Inflammatory macrophage treated with lipopolysaccharide for 1 hour (primary cell): ENCODE results near the gene FGFRL1.

Experiments
- DNase-seq, 2 donors: peaks; one replicate each; pipeline ENCODE4 v3.0.0-alpha.2; 2020 to 2022

Gene FGFRL1, protein sequence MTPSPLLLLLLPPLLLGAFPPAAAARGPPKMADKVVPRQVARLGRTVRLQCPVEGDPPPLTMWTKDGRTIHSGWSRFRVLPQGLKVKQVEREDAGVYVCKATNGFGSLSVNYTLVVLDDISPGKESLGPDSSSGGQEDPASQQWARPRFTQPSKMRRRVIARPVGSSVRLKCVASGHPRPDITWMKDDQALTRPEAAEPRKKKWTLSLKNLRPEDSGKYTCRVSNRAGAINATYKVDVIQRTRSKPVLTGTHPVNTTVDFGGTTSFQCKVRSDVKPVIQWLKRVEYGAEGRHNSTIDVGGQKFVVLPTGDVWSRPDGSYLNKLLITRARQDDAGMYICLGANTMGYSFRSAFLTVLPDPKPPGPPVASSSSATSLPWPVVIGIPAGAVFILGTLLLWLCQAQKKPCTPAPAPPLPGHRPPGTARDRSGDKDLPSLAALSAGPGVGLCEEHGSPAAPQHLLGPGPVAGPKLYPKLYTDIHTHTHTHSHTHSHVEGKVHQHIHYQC

DNA sequence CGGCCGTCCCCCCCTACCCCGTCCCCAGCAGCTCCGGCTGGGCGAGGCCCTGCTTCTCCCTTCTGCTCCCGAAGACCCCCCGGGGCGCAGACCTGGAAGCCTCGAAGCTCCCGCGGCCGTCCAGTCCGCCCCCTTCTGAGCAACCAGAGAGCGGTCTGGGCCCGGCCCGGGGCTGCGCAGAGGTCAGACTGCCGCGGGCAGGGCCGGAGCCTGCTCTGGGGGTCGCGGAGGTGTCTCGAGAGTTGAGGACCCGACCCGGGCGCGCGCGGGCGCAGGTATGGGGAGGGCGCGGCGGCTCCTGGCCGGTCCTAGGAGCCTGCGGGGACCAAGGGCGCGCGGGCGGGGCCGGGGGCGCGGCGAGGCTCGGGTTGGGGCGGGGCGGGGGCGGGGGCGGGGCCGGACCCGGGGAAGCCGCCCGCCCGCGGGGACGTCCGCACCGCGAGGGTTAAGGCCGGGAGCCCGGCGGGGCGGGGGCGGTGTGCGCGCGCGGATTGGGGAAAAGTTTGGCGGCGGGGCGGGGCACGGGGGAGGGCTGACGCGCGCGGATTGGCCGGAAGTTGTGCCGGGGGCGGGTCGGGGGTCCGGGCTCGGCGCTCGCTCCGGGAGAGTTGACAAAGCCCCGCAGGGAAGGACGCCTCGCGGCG, at the start of gene FGFRL1:
TSS of gene FGFRL1 (plus strand) at position 605 of the 644 bp plus-strand sequence. CDS start 860 bp downstream, outside the sequence.
- peak; percentile 77 to 91 for DNase-seq

DNA sequence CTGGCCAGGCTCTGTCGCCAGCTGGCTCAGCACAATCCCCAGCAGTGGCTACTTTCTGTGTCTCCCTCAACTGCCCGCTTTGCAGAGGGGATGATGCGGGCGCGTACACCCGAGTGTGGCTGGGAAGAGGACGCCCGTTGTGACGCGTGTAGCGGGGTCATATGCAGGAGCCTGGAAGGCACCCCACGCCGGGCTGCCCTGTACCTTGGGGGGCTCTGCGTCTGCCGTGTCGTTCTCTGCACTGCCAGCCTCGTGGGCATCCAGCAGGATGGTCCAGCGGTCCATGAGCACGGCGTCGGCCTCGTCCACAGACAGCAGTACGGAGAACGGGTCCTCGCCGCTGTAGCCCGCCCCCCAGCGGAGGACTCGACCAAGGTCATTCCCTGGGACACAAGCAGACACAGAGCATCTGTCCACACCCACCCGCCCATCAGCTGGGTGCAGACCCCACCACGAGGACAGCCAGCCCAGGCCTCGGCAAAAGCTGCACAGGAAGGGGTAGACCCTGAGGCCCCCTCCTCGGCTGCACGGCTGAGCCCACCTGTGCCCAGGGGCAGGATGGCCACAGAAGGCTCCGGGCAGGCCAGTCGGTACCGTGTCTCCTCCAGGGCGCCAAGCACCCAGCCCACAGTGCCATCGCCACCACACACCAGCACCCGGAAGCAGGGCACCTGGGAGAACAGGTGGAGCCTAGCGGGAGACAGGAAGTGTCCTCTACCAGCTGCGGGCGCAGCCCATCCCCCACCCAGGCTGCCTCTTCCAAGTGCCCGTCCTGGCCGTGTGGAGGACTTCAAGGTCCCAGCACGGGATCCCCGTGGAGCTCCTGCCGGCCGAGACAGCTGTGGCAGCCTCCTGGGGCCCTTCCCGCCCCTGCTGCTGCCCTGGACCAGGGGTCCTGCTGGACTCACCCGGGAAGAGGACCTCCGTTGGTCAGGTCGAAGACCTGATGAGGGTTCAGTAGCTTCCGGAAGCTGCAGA, 48.9 kb upstream of the FGFRL1 start:
- DNase-seq: no peak

DNA sequence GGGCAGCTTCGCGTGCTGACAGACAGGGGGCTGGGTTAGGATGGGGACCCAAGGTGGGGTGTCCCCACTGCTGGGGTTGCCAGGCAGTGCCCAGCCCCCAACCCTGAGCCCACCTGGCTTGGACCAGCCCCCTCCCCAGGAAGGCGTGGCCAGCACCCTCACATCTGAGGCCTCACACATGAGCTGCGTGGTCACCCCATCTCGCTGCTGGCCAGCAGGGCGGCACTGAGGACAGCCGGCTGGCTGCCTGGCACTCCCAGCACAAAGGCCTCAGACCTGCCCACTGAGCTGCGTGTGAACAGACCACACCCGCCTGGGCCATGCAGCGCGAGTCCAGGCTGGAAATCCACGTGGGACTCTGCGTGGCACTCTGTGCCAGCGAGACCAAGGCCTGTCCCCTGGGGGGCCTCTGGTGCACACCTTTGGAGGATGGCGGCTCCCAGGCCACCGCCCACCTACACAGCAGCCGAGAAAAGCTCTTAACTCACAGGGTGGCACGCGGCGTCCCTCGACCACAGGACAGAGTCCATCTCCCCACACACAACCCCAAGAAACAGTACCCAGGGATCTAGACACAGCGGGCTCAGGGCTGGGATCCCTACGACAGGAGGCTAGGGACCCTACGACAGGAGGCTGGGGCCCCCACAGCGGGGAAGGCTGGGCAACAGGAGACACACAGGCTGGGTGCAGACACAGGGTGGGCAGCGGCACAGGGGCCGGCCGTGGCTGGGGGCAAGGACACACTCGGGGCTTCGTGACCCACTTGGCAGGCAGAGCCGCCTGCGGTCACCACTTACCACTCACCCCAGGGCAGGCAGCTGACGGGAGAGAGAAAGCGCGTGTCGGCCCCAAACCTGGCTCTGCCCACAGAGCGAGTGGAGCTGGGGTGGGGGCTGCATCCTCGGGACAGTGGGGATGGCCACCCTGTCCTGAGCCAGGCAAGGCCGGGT, 47.9 kb upstream of the FGFRL1 start:
- DNase-seq: no peak

DNA sequence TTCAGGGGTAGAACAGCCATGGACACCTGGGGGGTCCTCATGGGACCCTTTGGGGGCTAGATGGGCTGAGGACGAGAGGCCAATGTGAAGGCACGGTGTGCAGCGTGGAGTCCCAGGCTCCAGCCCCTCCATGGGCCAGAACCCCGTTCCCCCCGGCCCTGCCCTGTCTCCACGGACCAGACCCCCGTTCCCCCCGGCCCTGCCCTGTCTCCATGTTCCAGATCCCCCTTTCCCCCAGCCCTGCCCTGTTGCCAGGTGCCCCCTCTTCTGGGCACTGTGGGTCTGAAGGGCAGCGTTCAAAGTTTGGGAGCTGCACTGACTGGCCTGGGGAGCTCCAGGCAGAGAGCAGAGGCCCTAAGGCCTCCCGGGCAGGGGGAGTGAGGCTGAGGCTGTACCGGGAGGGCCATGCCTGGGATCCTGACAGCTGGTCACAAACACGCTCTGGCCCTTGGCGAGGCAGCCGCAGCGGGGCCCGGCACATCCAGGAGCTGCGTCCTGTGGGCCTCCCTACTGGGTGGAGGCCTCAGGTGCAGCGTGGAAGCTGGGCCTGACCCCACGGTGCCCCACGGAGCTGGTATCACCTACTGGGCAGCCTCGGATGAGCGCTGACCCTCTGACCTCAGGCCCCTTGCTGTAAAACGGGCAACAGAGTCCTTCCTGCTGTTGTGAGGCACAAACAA, 46.9 kb upstream of the FGFRL1 start:
- no peak for DNase-seq

DNA sequence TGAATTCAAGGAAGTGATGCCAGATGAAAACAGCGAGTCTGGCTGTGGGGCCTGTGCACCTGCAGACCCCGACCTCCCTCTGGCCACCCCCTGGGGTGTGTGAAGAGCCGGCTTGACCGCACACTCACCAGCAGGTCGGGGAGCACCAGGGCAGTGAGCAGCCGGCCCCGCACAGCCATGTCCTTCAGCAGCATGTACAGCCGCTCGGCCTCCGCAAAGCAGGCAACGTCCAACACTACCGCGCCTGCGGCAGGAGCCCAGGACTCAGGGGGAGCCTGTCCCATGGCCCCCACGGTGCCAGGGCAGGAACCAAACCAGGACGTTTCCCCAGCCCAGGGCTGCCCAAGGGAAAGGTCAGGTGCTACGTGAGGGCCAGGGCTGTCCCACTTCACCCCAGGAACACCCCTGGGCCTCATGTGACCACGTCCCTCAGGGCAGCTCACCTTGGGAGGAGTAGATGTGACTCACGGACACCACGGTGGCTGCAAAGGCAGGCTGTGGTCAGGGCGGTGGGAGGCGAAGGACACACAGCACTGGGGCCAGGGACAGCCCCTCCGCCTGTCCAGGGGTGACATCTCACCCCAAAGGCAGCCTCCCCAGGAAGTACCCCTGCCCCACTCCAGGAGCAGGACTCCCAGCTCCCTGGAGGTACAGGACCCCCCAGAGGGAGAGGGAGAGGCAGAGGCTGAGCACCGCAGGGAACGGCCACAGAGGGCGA, 46.2 kb upstream of the FGFRL1 start:
- DNase-seq: no peak

DNA sequence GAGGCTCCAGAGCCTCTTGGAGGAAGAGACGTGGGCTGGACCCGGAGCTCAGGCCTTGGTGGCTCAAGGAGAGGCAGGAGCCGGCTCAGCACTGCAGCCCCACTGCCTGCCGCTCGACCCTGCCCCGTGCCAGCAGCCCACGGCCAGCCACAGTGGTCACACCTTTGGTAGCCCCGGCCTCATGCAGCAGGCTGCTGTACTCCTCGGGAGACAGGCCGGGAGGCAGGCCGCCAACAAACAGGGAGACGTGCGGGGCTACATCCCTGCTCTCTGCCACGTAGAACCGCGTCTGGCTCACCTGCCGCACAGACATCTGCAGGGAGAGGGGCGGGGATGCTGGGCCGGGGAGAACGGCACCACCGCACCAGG, 45.7 kb upstream of the FGFRL1 start:
- no peak for DNase-seq

DNA sequence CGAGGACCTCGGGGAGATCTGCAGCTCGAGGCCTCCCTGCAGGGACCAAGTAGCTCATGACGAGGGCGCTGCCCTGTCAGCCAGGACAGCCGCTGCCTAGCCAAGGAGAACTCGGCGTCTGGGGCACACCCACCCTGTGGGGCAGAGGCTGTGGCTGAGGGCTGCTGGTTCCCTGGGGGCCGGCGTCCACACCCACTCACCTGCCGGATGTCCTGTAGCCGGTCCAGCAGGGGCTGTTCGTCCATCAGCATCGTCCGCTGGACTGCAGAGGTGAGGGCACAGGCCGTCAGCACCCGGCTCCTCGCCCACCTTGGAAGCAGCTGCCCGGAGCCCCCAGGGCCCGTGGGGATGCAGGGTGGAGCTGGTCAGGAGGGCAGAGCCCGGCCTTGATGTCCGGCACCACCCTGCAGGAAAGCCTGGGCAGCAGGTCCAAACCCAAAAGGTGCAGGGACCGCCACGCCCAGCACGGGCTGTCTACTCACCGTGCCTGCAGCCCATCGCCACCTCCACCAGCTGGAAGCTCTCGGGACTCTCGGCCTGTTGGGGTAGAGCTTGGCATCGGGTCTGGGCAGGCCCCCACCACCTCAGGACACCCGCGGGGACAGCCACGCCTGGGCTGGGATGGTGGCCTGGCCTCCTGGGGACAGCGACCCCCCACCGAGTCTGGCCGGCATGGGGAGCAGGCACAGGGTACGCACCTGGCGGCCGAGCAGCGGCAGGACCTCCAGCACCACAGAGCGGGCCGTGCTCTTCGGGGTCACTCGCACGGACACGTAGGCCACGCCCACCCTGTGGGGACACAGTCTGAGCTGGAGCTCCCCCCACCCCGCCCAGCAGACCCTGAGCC, 44.9 kb upstream of the FGFRL1 start:
- DNase-seq: no peak

DNA sequence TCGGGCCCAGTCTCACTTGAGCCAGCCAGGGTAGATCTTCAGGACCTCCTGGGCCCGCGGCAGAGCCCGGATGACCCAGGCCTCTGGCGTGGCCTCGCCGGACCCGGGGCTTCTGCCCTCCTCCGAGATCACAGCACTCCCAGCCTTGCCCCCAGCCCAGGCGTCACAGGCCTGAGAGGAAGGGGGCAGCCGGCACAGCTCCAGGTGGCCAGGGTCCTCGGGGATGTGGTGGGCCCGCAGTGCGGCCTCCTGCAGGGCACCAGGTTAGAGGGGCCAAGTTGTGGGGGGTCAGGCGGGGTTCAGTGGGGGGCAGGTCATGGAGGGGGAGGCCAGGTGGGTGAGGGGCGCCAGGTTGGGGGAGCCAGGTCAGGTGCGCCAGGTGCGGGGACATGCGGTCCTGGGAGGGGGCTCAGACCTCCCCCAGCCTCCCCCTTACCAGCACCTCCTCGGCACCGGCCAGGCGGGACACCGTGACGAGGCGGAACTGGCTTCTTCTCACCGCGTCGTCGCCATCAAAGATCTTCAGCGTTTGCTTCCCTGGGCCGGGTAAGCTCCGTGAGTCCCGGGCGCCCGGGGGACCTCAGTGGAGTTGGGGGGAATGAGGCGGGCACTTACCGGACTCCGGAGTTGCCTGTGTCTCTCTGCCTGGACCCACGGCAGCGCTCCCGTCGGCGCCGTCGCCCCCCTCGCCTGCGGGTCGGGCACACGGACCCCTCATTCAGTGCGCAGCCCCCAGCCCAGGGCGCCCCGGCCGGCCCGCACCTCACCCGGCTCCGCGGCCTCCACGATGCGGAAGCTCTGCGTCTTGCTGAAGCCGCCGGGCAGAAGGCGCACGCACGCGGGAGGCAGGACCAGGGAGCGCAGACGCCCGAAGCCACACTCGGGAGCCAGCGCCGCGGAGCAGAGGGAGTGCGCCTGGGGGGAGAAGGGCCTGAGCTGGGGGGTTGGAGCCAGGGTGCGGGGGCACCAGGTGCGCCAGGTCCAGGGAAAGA, 44.0 kb upstream of the FGFRL1 start:
- no peak for DNase-seq

DNA sequence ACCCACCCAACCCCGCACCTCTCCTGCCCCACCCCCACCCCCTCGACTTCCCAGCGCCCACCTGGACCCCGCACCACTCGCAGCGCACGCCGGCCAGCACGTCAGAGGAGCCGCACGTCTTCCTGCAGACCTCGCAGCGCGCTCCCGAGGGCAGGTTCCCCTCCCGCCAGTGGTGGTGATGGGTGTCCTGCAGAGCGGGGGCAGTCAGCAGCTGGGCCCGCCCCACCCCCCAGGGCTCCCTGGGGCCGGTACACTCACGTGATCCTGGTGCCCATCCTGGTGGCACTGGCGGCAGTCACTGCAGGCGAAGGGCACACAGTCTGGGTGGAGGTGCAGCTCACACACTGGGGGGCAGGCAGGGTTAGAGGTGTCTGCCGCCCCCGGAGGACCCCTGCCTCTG, 43.2 kb upstream of the FGFRL1 start:
- DNase-seq: no peak

DNA sequence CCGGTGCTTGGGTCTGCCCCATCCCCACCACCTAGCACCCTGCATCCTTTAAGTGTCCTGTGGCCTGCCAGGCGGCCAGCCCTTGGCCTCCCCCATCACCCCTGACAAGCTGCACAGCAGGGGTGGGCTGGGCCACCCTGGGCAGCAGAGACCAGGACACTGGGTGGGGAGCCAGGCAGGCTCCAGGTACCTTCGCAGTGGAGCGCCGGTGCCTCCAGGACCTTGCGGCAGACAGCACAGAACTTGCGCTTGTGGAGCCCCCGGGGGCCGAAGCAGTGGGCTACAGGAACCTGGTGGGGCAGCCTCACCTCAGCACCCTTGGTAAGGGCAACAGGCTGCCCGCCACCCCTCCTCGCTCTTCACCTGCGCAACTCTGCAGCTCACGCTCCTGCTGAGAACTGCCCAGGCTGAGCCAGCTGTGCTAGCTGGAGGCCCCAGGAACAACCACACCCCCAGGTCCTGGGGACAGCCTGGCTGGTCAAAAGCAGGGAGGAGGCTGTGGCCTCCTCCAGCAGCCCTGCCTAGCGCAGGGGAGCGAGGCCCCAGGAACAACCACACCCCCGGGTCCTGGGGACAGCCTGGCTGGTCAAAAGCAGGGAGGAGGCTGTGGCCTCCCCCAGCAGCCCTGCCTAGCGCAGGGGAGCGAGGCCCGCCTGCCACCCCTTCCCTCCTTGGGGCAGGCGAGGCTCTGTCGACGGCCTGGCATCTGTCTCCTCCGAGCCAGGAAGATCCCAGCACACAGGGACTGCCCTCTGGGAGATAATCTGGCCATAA, 42.6 kb upstream of the FGFRL1 start:
- no peak for DNase-seq

DNA sequence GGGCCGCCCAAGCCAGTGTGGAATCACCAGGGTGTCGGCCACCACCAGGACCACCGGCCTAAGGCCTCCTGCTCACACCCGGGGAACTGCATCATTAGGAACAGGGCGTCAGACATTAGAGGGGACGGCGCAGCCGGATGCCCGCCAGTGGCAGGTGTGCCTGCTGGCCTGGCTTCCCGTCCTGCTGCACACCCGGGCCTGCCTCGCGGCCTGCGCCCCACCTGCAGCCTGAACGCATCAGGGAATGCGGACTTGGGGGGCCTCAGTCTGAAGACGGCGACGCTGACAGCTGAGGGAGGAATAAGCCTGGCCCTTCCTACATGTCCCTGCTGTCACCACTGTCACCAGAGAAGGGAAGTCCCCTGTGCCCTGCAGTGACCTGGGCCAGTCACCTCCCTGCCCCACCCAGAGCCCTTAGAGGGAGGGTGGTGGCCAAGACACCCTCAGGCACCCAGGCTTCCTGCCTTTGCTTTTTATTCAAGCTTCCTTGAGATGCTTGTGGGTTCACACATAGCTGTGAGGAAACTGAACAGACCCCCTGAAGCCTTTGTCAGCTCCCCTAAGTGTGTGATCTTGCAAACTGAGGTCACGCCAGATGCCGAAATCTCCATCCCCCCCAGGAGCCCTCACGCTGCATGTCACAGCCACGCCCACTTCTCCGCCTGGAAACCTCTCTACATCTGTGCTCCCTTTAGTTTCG, 41.2 kb upstream of the FGFRL1 start:
- peak in 1 of 2 donors; percentile 25 for DNase-seq

DNA sequence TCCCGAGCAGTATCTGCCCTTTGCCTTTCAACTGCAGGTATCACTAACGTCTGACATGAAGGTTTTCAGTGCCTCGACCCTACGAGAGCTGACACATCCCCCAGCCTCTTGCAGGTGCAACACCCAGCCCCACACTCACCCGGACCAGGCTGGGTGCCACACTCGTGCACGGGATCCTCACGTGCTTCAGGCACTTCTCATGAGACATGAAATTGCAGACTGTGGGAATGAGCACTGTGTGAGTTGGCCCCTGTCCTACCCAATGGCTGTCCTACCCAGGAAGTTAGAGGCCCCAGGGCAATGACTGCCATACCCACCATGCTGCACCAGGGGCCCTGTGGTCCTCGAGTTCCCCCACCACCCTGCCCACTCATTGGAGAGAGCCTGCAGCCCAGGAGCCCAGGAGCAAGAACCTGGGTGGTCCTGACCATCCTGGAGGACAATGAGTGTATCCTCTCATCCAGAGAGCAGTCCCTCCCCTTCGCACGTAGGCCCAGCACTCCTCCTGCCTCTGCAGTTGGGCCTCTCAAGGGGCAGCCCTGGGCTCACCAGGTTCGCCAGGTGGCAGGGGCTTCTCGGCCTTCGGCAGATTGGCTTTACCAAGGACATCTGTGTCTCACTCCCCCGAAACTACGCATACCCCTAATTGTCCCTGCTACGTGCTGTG, 40.4 kb upstream of the FGFRL1 start:
- no peak for DNase-seq

DNA sequence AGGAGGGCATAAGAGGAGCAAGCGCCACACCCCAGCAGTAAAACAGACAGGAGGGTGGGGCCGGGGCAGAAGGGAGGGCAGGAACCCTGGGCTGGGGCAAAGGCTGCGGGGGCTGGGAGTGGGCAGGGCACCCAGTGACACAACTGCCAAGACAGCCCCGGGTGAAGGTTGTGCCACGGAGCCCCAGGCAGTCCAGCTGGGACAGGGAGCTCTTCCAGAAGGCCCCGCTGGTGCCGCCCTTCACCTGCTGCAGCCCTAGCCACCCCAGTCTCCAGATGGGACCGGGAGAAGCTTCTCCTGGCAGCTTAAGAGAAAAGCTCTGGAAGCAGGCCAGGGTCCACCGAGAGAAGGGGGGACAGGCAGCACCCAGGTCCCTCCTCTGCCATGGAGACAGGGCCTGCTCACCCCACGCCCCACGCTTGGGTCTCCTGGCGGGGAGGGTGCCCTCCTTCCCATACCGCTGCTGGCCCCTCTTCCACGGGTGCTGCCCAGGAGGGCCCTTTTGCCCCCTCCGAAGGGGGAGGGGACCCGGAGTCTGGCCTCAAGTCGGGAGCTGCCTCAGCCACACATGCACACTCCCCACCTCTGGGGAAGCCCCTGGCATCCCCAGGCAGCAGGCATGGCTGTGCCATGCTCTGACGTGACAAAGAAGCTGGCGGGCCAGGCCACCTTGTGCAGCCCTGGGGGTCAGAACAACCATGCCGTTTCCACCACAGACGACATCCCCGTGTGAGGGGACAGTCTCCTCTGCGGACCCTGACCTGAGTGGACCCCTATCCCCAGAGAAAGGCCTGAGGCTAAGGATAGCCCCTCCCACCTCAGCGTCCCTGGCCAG, 39.5 kb upstream of the FGFRL1 start:
- no peak for DNase-seq

DNA sequence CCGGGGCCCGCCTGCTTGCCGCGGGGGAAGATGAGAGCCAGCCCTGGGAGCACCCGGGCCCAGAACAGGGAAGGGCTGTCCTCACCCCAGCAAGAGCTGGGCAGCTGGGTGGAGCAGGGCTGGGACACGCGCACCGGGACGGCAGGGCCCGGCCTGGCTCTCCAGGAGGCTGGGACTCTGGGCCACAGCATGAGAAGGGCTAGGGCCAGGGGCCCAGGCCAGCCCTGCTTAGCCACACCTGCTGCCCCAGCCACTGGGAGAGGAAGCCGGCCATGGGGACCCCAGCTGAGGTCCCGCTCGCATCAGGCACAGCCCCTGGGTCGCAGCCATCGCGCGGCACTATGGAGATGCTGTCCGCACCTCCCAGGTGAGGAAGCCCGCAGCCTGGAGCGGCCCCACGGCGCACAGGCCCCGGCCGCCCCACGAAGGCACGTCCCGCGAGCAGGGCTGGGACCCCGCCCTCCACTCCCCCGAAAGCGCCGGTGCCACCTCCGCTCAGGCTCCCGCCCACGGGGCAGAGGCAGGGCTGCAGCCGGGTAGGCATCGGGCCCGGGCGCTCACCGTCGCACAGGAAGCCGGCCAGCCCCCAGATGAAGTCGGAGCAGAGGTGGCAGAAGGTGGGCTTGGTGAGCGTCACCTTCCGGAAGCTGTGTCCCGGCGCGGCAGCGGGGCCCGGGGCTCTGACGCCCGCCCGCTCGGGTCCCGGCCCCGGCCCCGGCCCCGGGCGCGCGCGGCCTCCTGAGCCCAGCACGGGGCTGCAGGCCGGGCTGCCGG, 38.6 kb upstream of the FGFRL1 start:
- peak in 1 of 2 donors; percentile 8 for DNase-seq
